Dermis microvascular lymphatic vessel endothelial cell (primary cell): ENCODE measurements around the gene KLHL13. TPM values are rescaled to one million over a fixed set of nuclear protein-coding genes. Genes with fewer than 3 reads are reported as not detected.

Source experiments
- DNase-seq, 2 donors: peaks; one replicate each; pipeline versions ENCODE4 v3.0.0 to v3.0.0-alpha.2; 2010; ENCODE audit warnings: low read depth in 2 of 2
- total RNA-seq: library from RNA; depleted of rRNA; stranded (reverse); fragments of >200 nt; gene quantifications from 2 replicates; pipeline ENCODE4 v1.2.1, GENCODE V29; 2014

Gene KLHL13
- total RNA-seq, 1 donor from 2014 or later = 0.51 TPM

DNA sequence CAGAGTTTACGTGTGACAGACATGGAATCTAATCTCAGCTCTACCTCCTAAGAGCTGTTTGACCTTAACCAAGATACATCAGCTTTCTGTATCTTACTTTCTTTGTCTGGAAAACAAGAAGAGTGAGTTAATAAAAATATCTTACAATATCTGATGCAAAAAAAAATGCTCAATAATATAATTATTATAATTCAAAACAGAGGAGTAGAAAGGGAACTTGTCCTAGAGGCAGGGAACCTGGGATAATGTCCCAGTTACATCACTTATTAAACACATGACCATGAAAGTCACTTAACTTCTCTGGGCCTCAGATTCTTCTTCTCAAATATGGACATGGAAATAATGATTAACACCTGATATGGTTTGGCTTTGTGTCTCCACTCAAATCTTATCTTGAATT, 256.1 kb downstream of the KLHL13 start:
- no peak for DNase-seq

- no peak for DNase-seq
These were observed 261.8 kb downstream of the KLHL13 start for GRCh38 chrX:117854806-117855205.

GRCh38 chrX:117851025-117851424, 265.6 kb downstream of the KLHL13 start:
- DNase-seq = no peak

Other genes starting within 250 kb of the KLHL13 start
- 7.7 and 9.4 TPM in 2 replicates for gene WDR44, start 229.3 kb upstream of the KLHL13 start, total RNA-seq